IMR-90 (cell line): ENCODE results near the gene PSENEN.

Experiments
- BHLHE40 ChIP-seq: fragments of 150-350 bp; IDR thresholded peaks from 2 replicates; pipeline ENCODE4 v1.6.1; 2016; ENCODE audit warnings: mild to moderate bottlenecking, low read depth, low read length
- CEBPB ChIP-seq: IDR thresholded peaks from 2 replicates; pipeline ENCODE4 v1.6.1; 2012; ENCODE audit warnings: low read depth, low read length, improper control_type of control experiment
- CHD1 ChIP-seq: IDR thresholded peaks from 2 replicates; pipeline ENCODE4 v1.6.1; 2012; ENCODE audit warnings: low read depth, low read length, improper control_type of control experiment
- MAFK ChIP-seq: IDR thresholded peaks from 2 replicates; pipeline ENCODE4 v1.6.1; 2012; ENCODE audit warnings: low read depth, low read length, improper control_type of control experiment
- MAZ ChIP-seq: IDR thresholded peaks from 2 replicates; pipeline ENCODE4 v1.6.1; 2012; ENCODE audit warnings: low read depth, mild to moderate bottlenecking, low read length, improper control_type of control experiment, moderate library complexity, borderline replicate concordance
- MXI1 ChIP-seq: IDR thresholded peaks from 2 replicates; pipeline ENCODE4 v1.6.1; 2012; ENCODE audit warnings: low read depth, mild to moderate bottlenecking, low read length, moderate library complexity, borderline replicate concordance
- NFE2L2 ChIP-seq: fragments of 150-350 bp; IDR thresholded peaks from 2 replicates; pipeline ENCODE4 v1.6.1; 2016; ENCODE audit warnings: low read depth, mild to moderate bottlenecking, low read length
- POLR2A ChIP-seq: IDR thresholded peaks from 2 replicates; pipeline ENCODE4 v1.6.1; 2012; ENCODE audit warnings: mild to moderate bottlenecking, low read depth, low read length
- RAD21 ChIP-seq: IDR thresholded peaks from 2 replicates; pipeline ENCODE4 v1.6.1; 2012; ENCODE audit warnings: low read length, improper control_type of control experiment
- RCOR1 ChIP-seq: IDR thresholded peaks from 2 replicates; pipeline ENCODE4 v1.6.1; 2012; ENCODE audit warnings: mild to moderate bottlenecking, low read length, improper control_type of control experiment; ENCODE audit not compliant: insufficient replicate concordance
- RFX5 ChIP-seq: IDR thresholded peaks from 2 replicates; pipeline ENCODE4 v1.8.0; 2012; ENCODE audit warnings: low read depth, mild to moderate bottlenecking, low read length, moderate library complexity
- SMC3 ChIP-seq: fragments of 150-350 bp; IDR thresholded peaks from 2 replicates; pipeline ENCODE4 v1.6.1; 2016; ENCODE audit warnings: low read depth, mild to moderate bottlenecking, antibody characterized with exemption, low read length, moderate library complexity
- TF ChIP-seq, protein P1 (sequence below): conservative IDR thresholded peaks from 2 replicates; pipeline ENCODE4 v1.5.1; 2012; ENCODE audit warnings: mild to moderate bottlenecking, low read depth, low read length, improper control_type of control experiment

DNA sequence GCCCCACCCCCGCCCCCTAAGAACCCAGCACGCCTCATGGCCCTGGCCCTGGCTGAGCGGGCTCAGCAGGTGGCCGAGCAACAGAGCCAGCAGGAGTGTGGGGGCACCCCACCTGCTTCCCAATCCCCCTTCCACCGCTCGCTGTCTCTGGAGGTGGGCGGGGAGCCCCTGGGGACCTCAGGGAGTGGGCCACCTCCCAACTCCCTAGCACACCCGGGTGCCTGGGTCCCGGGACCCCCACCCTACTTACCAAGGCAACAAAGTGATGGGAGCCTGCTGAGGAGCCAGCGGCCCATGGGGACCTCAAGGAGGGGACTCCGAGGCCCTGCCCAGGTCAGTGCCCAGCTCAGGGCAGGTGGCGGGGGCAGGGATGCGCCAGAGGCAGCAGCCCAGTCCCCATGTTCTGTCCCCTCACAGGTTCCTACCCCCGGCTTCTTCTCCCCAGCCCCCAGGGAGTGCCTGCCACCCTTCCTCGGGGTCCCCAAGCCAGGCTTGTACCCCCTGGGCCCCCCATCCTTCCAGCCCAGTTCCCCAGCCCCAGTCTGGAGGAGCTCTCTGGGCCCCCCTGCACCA lies 41.9 kb downstream of the PSENEN start:
- TF ChIP-seq, protein P1, sequence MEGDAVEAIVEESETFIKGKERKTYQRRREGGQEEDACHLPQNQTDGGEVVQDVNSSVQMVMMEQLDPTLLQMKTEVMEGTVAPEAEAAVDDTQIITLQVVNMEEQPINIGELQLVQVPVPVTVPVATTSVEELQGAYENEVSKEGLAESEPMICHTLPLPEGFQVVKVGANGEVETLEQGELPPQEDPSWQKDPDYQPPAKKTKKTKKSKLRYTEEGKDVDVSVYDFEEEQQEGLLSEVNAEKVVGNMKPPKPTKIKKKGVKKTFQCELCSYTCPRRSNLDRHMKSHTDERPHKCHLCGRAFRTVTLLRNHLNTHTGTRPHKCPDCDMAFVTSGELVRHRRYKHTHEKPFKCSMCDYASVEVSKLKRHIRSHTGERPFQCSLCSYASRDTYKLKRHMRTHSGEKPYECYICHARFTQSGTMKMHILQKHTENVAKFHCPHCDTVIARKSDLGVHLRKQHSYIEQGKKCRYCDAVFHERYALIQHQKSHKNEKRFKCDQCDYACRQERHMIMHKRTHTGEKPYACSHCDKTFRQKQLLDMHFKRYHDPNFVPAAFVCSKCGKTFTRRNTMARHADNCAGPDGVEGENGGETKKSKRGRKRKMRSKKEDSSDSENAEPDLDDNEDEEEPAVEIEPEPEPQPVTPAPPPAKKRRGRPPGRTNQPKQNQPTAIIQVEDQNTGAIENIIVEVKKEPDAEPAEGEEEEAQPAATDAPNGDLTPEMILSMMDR: no peak
- TF ChIP-seq MAZ (no peak), NFE2L2 (no peak), POLR2A (no peak), SMC3 (no peak), MXI1 (no peak), RCOR1 (no peak), CHD1 (no peak), CEBPB (no peak), RFX5 (no peak), RAD21 (no peak), BHLHE40 (no peak), MAFK (no peak)
